22Rv1 (cell line): Measurements from ENCODE around the gene METTL13.

ENCODE experiments used
- H3K27ac ChIP-seq: fragments of 450-650 bp; 2 replicates; pipeline ENCODE4 v1.5.1; 2017
- ZFX ChIP-seq: fragments of 450-650 bp; IDR thresholded peaks from 2 replicates; pipeline ENCODE4 v1.6.1; 2017; ENCODE audit warnings: antibody characterized with exemption, borderline replicate concordance
- TF ChIP-seq, protein P1 (sequence below): fragments of 450-650 bp; IDR thresholded peaks from 2 replicates; pipeline ENCODE4 v1.5.1; 2017; ENCODE audit warnings: mild to moderate bottlenecking

METTL13 gene, protein sequence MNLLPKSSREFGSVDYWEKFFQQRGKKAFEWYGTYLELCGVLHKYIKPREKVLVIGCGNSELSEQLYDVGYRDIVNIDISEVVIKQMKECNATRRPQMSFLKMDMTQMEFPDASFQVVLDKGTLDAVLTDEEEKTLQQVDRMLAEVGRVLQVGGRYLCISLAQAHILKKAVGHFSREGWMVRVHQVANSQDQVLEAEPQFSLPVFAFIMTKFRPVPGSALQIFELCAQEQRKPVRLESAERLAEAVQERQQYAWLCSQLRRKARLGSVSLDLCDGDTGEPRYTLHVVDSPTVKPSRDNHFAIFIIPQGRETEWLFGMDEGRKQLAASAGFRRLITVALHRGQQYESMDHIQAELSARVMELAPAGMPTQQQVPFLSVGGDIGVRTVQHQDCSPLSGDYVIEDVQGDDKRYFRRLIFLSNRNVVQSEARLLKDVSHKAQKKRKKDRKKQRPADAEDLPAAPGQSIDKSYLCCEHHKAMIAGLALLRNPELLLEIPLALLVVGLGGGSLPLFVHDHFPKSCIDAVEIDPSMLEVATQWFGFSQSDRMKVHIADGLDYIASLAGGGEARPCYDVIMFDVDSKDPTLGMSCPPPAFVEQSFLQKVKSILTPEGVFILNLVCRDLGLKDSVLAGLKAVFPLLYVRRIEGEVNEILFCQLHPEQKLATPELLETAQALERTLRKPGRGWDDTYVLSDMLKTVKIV

DNA sequence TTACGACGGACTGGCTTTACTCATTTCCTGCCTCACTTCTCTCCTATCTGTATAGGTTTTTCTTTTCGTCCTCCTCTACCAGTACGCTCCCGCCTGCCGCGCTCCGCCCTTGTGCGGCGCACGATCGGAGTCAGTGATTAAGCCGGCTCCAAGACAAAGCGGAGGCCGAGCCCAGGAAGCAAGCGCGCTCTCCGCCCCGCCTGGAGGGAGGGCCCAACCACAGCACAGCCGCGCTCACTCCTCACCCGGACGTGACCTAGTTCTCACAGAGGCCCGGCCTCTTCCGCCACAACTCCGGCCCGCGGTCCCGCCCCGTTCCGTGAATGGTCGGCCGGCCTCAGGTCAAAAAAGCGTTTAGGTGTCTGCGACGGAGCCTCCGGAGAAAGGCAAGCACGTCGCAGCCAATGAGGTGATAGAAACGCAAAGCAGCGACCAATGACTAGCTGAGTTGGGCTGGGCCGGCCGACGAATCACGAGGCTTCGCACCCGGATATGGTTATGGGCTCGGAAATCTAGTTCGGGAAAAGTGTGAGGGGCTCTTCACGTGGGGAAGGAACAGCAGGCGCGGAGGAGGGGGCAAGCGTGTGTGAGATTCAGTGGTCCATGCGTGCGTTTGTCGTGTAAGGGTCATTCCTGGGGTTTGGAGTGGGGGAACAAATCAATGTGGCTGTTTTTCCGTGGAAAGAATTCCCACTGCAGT is at the start of gene METTL13:
Gene METTL13, plus strand, starts transcription at position 485 of the 700 bp plus-strand sequence. CDS start 308 bp downstream, outside the sequence.
- TF ChIP-seq, protein P1, sequence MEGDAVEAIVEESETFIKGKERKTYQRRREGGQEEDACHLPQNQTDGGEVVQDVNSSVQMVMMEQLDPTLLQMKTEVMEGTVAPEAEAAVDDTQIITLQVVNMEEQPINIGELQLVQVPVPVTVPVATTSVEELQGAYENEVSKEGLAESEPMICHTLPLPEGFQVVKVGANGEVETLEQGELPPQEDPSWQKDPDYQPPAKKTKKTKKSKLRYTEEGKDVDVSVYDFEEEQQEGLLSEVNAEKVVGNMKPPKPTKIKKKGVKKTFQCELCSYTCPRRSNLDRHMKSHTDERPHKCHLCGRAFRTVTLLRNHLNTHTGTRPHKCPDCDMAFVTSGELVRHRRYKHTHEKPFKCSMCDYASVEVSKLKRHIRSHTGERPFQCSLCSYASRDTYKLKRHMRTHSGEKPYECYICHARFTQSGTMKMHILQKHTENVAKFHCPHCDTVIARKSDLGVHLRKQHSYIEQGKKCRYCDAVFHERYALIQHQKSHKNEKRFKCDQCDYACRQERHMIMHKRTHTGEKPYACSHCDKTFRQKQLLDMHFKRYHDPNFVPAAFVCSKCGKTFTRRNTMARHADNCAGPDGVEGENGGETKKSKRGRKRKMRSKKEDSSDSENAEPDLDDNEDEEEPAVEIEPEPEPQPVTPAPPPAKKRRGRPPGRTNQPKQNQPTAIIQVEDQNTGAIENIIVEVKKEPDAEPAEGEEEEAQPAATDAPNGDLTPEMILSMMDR = no peak
- no peak for TF ChIP-seq ZFX
- peak within 1 kb of the TSS; percentile 97 for H3K27ac ChIP-seq

DNA sequence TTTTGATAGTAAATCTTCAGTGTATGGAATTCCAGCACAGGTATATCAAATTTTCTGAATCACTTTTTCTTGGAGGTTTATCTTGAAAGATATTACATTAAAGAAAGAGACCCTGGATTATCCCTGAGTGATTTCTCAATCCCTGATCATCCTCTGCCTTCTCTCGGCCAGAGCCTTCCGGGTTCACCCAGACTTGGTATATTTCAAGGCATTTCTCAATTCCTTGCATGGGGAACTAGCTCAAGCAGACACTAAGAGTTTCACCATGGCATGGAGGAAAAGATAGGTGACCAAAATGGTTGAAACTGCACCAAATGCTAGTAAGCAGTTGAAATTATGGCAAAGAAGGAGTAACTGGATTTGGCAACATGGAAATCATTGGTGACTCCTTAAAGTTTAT is 45.3 kb upstream of the METTL13 start:
- TF ChIP-seq ZFX = no peak
- TF ChIP-seq, protein P1 = no peak
- no peak overlapping the region for H3K27ac ChIP-seq

DNA sequence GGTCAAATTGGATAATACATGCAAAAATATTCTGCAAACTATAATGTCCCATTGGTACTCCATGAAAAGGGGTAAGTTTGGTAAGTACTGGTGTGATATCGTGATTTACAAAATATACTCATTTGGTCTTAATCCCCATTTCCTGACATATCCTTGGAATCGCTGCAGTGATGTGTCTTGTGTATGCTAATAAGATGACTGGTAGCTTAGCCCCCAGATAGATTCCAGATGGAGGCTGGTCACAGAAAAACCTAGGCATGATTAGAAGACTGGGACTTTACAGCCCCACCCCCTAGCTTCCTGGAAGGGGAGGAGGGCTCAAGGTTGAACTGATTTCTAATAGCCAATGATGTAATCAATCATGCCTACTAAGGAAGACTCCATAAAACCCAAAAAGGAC is 42.5 kb upstream of the METTL13 start:
- H3K27ac ChIP-seq = no peak overlapping the region
- no peak for TF ChIP-seq ZFX
- TF ChIP-seq, protein P1 = no peak

DNA sequence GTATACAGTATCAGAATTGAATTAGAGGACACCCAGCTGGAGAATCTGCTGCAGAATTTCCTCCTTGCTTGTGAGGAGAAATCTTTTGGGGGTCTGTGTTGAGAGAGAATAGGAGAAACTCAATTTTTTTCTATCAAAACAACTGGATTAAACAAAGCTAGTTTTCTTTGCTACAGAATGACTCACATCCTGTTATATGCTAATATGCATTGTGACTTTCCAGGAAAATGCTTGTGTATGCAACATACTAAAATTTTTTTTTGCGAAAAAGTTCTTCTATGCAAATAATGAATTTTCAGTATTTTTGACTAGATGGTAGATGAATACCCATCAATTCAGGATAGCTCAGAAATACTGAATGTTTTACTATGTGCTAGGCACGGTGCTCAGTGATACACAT is 41.8 kb upstream of the METTL13 start:
- TF ChIP-seq ZFX = no peak
- TF ChIP-seq, protein P1 = no peak
- H3K27ac ChIP-seq = no peak overlapping the region

DNA sequence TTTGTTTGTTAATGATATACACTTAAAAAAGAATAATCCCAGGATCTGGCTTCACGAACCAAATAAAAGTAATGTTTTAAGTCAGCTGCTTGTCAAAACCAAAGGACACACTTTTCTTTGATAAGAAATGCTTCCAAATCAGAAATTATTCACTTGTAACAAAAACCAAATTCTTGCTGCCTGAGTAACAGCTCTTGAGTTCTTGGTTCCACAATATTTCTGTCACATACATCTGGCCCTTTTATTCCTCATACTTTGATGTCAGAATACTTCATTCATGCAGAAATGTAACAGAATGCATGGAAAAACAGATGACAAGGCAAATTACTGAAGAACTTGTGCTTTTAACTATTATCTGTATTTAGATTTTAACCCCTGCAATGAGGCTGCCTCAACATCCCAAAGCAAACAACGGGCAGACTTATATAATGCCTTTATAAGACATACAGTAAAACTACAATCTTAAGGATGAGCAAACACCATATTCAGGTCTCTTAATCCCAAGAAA is 41.0 kb upstream of the METTL13 start:
- TF ChIP-seq ZFX = no peak
- TF ChIP-seq, protein P1 = no peak
- peak overlapping the region; percentile 98; the same call in 1 of the 2 replicates for H3K27ac ChIP-seq

DNA sequence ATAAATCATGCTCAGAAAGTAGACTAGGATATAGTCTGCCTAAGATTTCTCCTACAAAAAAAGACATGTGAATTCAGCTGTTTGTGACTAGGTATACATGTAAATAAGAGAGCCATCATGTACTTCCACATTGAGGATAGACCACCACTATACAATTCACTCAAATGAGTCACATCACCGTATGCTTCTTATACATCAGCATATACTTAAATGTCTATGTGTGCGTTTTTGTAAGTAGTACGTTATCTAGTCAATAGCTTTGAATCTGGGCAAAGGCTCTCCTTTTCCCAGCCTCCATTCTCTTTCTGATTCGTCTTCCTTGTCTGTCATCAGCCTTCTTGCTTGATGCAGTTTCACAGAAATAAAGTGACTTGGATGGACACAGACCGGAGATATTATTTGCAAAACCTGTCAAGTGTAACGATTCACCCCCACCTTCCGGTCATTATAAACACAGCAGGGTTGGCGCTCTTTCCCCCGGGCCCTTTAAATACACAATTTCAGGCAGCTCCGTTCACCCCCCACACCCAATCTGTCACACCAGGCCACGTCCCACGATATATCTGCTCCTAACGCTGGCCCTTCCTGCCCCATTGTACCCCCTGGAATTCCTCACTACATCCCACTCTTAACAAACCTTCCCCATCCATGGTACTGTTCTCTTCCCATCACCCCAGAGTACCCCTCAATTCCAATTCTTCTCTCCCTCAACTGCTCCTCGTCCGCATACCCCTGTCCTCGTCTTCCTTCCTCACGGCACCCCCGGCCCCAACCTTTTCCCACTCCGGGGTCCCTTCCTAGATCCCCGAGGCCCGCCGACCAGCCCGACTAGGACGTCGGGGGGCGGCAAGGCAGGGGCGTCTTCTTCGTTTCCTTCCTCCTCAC is 40.2 kb upstream of the METTL13 start:
- H3K27ac ChIP-seq = peak overlapping the region; percentile 98
- TF ChIP-seq, protein P1 = peak; percentile 11; the same call in 1 of the 2 replicates
- TF ChIP-seq ZFX = no peak
